ENCODE data around the gene MAMSTR. TPM values are rescaled to one million over a fixed set of nuclear protein-coding genes. Genes with fewer than 3 reads are reported as not detected.
"Not testable (repeated sequence)": the region's sequence is repeated elsewhere in the genome, so short reads cannot be mapped to it uniquely, and the experiment has no call there.

MAMSTR gene, protein sequence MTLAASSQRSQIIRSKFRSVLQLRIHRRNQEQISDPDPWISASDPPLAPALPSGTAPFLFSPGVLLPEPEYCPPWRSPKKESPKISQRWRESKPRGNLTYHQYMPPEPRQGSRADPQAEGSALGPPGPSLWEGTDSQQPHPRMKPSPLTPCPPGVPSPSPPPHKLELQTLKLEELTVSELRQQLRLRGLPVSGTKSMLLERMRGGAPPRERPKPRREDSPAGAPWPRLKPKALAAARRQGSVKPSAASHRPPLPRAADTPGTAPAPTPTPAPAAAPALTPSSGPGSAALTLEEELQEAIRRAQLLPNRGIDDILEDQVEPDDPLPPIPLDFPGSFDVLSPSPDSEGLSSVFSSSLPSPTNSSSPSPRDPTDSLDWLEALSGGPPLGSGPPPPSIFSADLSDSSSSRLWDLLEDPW
- 1.7 TPM for total RNA-seq

DNA sequence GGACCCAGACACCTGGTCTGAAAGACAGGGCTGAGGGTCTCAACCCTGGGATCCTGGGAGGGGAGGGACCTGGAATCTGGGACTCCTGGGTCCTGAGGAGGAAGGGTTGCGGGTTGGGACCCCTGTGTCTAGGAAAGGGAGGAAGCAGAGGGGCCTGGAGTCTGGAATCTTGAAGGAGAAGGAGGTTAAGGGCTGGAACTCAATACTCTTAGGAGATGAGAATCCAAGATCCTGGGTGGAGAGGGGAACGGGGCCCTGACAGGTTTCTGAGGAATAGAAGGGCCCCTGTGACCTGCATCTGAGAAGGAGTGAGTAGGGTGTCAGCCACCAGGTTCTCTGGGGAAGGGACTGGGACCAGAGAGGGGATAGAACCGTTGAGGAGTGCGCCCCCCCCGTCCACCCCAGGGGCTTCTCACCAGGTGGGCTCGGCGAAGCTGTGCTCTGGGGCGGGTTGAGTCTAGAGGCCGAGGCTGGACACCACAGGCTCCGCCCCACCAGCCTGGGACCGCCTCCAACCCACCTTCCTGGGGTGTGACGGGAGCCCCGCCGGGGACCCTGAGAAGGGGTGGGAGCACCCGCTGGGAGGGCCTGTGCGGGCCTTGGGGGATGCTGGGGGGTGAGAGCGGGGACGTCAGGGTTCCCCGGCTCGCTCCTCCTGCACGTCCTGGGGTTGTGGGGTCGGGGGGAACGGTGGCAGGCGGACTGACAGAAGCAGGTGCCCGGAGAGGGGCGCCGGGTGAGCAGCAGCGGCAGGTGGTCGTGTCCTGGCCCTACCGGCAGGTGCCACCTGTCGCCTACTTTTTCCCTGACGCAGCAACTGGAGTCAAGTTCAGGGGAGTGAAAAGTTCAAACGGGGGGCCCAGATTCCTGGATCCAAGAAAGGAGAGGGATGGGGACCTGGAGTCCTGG is at the start of gene MAMSTR:
Gene MAMSTR (minus strand): TSS at position 463 of the 909 bp plus-strand sequence. CDS start 694 bp downstream, outside the sequence.
- DNase-seq: no peak

DNA sequence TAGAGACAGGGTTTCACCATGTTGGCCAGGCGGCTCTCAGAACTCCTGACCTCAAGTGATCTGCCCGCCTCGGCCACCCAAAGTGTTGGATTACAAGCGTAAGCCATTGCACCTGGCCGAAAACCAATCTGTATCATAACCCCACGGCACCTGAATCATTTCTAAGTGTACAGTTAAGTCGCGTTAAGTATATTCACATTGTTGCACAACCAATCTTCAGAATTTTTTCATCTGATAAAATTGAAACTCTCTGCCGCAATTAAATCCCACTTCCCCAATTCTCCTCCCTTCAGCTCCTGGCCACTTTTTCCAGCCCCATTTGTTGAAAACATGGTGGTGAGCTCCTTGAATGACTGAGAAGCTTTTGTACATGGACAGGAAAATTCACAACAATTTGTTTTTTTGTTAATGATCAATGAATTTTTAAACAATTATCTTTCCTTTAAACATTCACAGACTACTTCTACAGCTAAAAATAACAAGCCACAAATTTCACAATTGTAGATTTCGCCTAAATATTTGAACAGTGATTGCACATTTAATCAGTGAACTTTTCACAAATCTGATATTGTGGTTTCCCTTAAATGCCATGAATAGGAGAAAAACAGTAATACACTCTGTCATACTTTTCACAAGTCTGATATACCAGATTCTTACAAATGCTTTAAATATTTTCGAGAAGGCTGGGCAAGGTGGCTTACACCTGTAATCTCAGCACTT is 49.6 kb upstream of the MAMSTR start:
- no peak for DNase-seq

DNA sequence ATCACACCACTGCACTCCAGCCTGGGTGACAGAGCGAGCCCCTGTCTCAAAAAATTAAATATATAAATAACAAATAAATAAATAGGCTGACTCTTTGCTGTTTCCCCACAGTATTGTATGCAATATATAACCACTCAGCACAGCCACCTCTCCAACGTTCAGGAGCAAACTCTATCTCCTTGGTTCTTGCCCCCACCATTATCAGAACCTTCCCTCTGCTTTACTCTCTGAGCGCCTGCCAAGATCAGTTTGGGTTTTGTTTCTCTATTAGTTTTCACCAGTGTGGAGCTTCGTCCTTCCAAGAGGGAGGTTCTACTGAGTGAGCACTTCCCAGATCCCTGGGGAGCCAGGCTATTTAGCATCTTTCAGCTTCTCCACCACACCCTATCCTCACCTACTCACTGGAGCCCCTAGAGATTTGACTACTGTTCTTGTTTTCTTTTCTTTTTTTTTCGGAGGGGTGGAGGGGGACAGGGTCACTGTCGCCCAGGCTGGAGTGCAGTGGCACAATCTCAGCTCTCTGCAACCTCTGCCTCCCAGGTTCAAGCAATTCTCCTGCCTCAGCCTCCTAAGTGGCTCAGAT is 48.7 kb upstream of the MAMSTR start:
- not testable (repeated sequence) for DNase-seq

- DNase-seq: not testable (repeated sequence)
Observed at GRCh38 chr19:48765816-48766215, 46.3 kb upstream of the MAMSTR start.

GRCh38 chr19:48760504-48761205 is 41.1 kb upstream of the MAMSTR start:
- no peak for DNase-seq

DNA sequence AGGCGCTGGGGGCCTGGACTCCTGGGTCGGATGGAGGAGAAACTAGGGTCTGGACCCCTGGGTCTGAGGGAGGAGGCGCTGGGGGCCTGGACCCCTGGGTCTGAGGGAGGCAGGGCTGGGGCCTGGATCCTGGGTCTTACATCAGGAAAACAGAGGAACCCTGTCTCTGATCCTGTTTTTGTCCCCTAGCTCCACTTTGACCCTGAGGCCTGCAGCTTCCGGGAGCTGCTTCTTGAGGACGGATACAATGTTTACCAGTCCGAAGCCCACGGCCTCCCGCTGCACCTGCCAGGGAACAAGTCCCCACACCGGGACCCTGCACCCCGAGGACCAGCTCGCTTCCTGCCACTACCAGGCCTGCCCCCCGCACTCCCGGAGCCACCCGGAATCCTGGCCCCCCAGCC is 38.2 kb upstream of the MAMSTR start:
- no peak for DNase-seq

DNA sequence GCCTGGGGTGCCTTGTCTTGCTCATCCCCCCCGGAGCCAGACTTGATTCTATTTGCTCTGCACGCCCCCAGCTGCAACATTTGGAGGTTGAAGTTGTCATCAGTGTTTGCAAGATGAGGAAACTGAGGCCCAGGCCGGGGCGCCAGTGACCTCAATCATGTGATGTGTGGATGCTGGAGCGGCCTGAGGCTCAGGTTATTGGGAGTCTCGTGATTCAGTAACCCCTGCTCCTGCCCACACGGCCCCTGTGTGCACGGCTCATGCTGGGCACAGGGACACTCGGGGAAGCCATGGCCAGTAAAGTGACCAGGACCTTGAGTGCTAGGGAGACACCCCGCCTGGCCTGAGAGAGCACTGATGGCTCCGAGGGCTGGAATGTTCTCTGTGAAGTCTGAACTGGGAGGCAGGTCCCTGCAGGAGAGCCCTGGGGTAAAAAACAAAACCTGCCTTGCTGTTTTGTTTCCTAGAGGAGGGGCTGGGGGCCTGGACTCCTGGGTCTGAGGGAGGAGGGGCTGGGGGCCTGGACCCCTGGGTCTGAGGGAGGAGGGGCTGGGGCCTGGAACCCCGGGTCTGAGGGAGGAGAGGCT is 37.7 kb upstream of the MAMSTR start:
- no peak for DNase-seq

DNA sequence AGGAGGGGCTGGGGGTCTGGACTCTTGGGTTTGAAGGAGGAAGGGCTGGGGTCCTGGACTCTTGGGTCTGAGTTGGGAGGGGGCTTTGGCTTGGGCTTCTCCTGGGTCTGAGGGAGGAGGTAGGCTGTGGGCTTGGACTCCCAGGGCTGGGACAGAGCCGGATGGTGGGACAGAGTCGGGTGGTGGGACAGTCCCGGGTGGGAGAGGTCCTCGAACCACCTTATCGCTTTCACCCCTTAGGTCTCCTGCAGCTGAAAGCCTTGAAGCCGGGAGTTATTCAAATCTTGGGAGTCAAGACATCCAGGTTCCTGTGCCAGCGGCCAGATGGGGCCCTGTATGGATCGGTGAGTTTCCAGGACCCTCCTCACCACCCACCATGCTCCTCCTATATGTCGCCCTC is 37.2 kb upstream of the MAMSTR start:
- no peak for DNase-seq

GRCh38 chr19:48756212-48756611 is 36.7 kb upstream of the MAMSTR start:
- no peak for DNase-seq

DNA sequence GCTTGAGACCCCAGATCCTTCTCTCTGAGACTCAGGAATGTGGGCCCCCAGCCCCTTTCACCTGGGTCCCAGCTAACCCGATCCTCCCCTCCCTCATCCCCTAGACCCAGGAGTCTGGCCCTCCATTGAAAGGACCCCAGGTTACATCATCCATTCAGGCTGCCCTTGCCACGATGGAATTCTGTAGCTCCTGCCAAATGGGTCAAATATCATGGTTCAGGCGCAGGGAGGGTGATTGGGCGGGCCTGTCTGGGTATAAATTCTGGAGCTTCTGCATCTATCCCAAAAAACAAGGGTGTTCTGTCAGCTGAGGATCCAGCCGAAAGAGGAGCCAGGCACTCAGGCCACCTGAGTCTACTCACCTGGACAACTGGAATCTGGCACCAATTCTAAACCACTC is 36.3 kb upstream of the MAMSTR start:
- DNase-seq: no peak

DNA sequence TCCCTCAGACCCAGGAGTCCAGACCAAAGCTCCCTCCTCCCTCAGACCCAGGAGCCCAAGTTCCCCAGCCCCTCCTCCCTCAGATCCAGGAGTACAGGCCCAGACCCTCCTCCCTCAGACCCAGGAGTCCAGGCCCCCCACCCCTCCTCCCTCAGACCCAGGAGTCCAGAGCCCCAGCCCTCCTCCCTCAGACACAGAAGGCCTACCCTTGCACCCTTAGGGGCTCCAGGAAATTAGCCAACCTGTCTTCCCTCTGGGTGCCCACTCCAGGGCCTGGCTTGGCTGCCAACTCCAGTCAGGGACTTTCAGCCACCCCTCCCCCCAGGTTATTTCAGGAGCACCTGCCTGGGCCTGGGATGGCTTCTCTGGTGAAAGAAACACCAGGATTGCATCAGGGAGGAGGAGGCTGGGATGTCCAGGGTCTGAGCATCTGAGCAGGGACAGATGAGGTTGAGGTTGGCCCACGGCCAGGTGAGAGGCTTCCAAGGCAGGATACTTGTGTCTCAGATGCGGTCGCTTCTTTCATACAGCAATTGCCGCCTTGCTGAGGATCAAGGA is 35.6 kb upstream of the MAMSTR start, which contains the start of gene FGF21:
Gene FGF21 (plus strand): TSS at position 441 of the 558 bp plus-strand sequence. CDS start 713 bp downstream, outside the sequence.
- DNase-seq: no peak

DNA sequence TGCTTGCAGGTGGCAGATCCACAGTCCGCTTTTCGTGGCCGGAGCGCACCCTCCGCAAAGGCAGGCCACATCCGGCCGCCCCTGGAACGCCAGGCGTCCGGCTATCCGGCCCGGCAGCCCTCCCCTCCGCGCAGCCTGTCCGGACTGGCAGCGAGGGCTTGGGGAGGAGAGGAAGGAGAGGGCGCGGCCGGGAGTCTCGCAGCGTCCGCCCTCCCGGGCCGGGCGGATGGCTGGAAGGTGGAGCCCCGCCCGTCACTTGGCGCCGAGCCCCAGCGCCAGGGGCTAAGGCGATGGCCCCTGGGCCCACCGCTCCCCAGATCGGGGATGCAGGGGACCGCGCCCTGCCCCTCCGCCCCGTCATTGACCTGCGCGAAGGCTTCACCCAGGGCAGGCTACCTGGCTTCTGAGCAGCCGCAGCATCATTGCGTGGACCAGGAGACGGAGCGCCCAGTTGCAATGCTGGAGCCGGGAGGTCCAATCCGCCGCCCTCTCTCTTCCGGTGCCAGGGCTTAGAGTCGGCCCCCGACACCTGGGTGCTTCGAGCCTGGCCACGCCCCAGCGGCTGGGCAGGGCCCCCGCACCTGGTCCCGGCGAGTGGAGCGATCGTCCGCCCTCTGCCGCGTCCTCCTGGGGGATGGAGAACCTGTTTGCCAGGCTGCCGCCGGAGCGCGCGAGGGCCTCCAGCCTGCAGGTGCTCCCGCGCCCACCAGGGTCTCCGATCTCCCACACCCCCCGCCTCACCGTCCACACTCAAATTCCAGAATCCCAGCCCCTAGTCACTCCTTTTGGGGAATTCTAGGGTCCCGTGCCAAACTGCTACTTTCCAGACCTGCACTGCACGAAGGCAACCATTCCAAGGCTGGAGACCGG is 33.2 kb upstream of the MAMSTR start, which contains the start of gene FUT1:
Gene FUT1 (minus strand): TSS at position 146 of the 870 bp plus-strand sequence. CDS start 1,360 bp downstream, outside the sequence.
- no peak for DNase-seq

DNA sequence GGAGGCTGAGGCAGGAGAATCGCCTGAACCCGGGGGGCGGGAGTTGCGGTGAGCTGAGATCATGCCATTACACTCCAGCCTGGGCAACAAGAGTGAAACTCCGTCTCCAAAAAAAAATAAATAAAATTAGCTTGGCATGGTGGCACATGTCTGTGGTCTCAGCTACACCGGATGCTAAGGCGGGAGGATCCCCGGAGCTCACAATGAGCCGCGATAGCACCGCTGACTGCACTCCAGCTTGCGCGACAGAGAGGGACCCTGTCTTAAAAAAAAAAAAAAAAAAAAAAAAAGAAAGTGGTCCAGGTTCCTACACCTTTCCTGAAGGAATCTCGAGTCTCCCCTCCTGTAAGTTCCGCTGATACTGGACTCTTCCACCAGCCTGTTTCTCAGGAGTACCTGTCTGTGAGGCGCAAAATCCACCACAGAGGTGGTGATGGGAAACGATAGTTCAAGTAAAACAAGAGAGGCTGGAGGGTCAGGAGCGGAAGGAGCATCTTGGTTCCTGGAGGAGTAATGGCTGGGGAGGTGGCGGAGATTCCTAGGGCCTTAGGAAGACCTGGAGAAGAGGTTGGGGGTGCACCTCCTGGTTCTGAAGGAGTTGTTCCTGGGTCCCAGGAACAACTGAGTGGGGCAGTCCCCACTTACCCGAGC is 32.4 kb upstream of the MAMSTR start:
- no peak for DNase-seq

DNA sequence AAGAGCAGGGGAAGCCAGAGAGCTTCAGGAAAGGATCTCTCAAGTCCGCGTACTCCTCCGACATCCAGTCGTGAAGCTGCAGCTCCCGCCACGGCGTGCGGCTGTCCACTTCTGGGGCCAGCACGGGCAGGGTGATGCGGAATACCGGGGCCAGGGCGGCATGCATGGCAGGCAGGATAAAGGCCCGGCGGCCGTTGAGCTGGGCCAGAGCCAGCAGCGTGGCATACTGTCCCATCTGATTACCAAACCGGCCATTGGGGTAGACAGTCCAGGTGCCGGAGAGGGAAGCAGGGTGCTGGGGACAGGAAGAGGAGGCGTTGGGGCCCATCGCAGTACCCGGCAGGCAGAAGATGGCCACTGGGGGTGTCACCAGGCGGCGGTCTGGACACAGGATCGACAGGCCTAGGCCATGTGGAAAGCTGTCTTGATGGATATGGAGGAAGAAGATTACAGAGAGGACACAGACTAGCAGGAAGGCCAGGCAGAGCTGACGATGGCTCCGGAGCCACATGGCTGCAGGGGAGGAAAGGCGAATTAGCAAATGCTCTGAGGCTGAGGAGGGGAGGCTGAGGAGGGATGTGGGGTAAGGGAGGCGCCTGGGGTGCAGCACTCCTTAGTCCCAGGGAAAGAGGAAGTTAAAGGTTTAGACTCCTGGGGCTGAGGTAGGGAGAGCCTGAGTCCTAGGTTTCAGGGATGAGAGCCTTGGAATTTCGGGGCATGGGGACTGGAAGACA is 31.4 kb upstream of the MAMSTR start:
- DNase-seq: no peak

GRCh38 chr19:48750351-48750750 is 30.8 kb upstream of the MAMSTR start:
- no peak for DNase-seq

- DNase-seq: no peak
Observed at GRCh38 chr19:48749571-48750198, 30.2 kb upstream of the MAMSTR start.

DNA sequence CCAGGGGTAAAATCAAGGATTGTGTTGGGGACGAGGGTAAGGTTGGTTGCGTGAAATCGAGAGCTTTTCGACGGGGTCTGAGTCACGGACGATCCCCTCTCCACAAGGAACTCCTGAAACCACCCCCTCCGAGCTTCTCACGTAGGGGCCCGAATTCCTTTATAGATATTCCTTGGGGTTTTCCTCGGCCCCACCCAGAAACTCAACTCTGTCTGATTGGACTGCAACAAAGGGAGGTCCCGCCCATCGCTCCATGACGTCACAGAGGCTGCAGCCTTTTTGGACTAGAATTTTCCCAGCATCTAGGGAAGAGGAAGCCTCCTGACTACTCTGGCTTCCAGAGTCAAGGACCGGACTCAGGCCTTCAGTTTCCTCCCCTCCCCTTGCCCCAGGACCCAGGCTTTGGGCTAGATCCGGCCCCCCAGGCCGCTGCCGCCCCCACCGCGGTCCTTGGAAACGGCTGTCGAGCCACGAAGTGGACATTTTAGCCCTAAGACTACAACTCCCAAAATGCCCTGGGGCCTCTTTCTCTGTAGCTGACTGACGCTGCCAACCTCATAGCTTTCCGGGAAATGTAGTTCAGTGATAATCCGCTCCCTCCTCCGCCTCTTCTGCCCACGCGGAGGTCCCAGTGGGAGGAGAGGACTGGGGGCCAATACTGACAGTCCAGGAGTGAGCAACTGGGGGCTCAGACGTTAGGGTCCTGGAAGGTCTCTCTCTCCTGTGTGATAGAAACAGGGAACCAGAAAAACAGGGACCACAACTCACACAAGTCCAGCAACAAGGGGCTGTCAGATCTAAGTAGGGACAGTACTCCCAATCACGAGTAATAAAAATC is 27.4 kb upstream of the MAMSTR start, which contains the start of gene IZUMO1:
Gene IZUMO1 (minus strand): TSS at position 172 of the 838 bp plus-strand sequence. CDS start 1,050 bp downstream, outside the sequence.
- DNase-seq: peak; percentile 72
